NCI-H146 (cell line): Measurements from ENCODE around the gene APEH.
"Not testable (repeated sequence)": the region's sequence is repeated elsewhere in the genome, so short reads cannot be mapped to it uniquely, and the experiment has no call there.

ENCODE experiments used
- DNase-seq: peaks from one replicate; lab custom pipeline; 2025; lab: John Stamatoyannopoulos, UW

The APEH gene

GRCh38 chr3:49668861-49669260, 5.3 kb upstream of the APEH start:
- no peak for DNase-seq

GRCh38 chr3:49669352-49669751, 4.8 kb upstream of the APEH start:
- no peak for DNase-seq

DNA sequence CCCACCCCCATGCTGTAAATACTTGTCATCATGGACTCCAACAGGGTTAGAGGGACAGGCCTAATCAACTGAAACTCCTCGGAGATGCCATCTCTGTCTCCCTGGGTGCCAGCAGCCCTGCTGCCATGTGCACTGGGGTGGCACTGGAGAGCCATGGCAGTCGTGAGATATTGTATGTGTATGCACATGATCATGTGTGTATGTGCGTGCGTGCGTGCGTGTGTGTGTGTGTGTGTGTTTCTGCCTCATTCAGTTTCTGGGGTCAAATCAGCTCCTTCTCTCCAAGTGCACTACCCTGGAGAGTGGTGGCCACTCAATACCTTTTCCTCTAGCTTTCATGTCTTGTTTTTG, 3.2 kb upstream of the APEH start:
- DNase-seq, result no peak

DNA sequence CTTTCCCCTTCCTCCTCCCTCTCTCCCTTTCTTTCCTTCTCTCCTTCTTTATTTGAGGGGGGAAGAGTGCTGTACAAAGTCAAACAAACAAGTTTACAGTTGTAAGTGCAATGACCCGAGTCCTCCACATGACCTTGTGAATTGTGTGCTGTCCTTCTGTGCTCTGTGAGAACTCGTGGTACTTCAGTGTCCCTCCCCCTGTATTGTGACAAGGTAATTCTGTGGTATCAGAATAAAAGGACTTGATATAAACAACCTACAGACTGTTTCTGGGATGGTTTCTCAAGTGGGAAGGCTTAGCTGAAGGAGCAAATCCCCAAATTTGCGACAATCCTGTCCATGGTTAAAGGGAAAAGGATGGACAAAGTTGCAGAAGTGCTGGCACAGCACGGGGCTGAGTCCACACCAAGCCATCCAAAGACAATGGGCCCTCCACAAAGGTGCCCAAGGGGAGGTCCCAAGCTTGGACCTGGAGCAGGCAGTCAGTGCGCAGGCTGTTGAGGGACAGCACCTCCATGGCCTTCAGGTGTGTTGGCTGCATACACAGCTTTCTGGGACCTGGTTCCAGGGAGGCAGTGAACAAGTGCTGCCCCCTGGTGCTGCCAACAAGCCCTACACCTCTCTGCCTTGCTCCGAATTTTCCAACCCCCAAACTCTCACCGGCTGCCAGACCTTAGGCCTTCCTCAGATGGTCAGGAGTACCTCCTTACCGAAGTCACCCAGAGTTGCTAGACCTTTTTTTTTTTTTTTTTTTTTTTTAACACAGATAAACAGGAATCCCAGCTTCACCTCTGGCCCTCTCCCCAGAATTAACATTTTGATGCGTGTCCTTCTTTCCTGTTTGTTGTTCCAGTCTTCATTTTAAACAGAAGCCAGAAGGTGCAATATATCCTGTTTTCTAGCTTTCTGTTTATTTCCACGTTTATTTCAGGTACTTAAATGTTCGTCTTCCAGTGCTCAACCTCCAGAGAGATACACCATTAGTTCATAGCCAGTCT, 2.6 kb upstream of the APEH start:
- no peak for DNase-seq

GRCh38 chr3:49673121-49673714, 933 bp upstream of the APEH start:
- DNase-seq, result no peak

DNA sequence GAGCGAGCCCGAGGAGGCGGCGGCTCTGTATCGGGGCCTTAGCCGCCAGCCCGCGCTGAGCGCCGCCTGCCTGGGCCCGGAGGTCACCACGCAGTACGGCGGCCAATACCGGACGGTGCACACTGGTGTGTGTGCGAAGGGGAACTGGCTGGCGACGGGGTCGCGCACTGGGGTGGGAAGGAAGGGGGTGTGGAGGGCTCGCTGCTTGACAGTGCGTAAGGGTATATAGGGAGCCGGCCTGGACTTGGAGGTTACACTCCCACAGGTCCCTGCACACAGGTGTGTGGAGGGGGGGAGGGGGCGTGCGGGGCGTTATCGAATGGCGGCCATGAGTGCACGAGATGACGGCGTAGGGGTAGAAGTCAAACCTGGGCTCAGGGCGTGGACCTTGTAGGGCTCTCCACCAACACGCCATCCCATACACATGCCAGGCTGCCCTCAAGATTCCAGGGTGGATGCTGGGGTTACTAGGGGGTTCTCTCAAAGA, 389 bp downstream of the APEH start:
- no peak for DNase-seq

DNA sequence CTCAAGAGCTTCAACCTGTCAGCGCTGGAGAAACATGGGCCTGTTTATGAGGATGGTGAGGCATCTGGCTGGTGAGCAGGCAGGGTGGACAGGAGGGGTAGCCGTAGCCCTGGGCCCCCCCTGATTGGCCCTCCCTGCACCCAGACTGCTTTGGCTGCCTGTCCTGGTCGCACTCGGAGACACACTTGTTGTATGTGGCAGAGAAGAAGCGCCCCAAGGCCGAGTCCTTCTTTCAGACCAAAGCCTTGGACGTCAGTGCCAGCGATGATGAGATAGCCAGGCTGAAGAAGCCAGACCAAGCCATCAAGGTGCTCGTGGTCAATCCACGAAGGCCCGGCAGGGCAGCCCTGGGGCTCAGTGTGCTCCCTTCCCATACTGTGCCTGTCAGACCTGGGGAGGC, 1.8 kb downstream of the APEH start:
- DNase-seq, result no peak

GRCh38 chr3:49680493-49681231, 6.5 kb downstream of the APEH start:
- DNase-seq, result no peak

GRCh38 chr3:49681232-49681522, 7.0 kb downstream of the APEH start:
- DNase-seq, result no peak

- no peak for DNase-seq
These were observed 7.4 kb downstream of the APEH start for GRCh38 chr3:49681543-49681942.

DNA sequence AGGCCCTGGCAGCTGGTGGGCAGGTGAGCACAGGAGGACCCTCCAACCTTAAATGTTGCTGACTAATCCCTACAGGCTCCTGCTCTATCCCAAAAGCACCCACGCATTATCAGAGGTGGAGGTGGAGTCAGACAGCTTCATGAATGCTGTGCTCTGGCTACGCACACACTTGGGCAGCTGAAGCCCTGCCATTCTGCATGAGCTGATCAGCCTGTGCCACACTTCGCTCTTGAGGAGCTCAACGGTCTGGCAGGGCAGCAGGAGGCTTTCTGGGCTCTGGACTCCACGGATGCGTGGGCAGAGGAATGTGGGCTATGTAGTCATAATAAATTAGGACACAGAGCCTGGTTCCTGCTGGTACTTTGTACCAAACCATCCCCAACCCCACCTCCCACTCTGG, 9.0 kb downstream of the APEH start:
- DNase-seq, result no peak

- not testable (repeated sequence) for DNase-seq
These were observed 10.3 kb downstream of the APEH start for GRCh38 chr3:49684453-49684852.

- not testable (repeated sequence) for DNase-seq
These were observed 11.0 kb downstream of the APEH start for GRCh38 chr3:49685103-49685502.

GRCh38 chr3:49685846-49686245, 11.7 kb downstream of the APEH start:
- not testable (repeated sequence) for DNase-seq

DNA sequence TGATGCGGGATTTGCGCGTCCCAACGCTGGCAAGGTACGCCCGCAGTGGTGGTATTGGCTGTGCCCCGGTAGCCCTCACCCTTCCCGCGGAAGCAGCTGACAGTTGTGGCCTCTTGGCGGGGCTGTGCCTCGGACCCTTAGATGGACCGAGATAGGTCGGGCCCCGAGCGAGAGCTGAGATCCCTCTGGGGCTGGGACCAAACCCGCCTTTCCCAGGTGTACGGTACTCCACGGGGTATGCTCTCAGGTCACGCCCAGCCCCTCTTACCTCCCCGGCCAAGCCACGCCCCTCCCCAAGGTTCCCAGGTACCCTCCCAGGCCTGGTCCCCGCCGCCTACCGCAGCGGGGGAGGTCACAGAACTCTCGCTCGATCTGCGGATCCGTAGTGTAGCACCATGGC, 12.2 kb downstream of the APEH start:
- DNase-seq, result not testable (repeated sequence)

- not testable (repeated sequence) for DNase-seq
These were observed 12.7 kb downstream of the APEH start for GRCh38 chr3:49686769-49687423.

- not testable (repeated sequence) for DNase-seq
These were observed 13.3 kb downstream of the APEH start for GRCh38 chr3:49687424-49687795.

GRCh38 chr3:49688338-49689045, 14.3 kb downstream of the APEH start:
- not testable (repeated sequence) for DNase-seq

DNA sequence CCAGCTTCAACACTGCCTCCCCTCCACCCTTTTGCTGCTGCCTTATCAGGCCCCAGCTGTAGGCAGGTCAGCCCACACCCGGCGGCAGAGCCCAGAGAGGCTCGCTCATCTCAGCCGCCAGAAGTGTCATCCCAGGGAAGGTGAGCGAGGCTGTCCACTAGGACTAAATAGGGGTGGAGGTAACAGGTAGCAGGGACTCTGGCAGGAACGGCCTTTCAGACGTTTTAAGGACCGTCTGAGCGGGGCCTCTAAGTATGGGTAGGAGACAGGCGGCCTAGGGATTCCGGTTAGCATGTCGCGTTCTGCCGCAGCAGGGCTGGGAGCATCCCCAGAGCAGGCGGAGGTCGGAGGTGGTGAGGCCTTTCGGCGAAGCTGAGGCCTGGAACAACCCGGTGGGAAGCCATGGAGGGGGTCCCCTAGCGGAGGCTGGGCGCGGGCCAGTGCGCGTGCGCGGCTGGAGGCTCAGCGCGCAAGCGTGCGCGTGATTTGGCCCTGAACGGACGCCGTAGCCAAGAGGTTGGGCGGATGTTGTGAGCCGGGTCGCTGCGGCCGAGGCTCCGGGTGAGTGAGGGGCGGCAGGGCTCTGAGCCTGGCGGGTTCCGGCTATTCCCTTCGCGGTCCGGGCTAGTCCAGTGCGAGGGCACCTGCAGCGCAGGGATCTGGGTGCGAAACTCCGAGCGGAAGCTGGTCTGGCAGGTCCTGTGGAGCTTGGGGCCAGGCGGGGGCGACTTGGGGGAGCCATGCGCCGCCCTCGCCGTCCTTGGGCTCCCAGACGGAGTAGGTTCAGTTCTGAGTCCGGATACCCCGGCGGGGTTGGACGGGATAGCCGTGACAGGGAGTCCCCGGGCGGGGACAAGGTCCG, 15.1 kb downstream of the APEH start, which contains the start of the genes MST1 and RNF123:
TSS of gene MST1 (minus strand) at position 429 of the 862 bp plus-strand sequence. CDS start 783 bp downstream, outside the sequence.
TSS of gene RNF123 (plus strand) at position 512 of the 862 bp plus-strand sequence. CDS start 1,609 bp downstream, outside the sequence.
- DNase-seq, result no peak

- DNase-seq, result not testable (repeated sequence)
These were observed 15.9 kb downstream of the APEH start for GRCh38 chr3:49689908-49690624.
